GM23338 (cell line): ENCODE results near the gene DCD. TPM values are rescaled to one million over a fixed set of nuclear protein-coding genes. Genes with fewer than 3 reads are reported as not detected.

ENCODE experiments used
- ATAC-seq: fragments of 200-7000 bp; cut with Tn5 transposase; 3 replicates; pipeline ENCODE4 v1.9.1; 2020
- DNase-seq: peaks from one replicate; pipeline ENCODE4 v3.0.0-alpha.2; 2015; ENCODE audit warnings: low spot score
- H2AFZ ChIP-seq: fragments of 200-600 bp; sonication (generic); 2 replicates; pipeline ENCODE4 v1.8.0; 2016; ENCODE audit warnings: antibody characterized with exemption, mild to moderate bottlenecking, moderate library complexity
- H3F3A ChIP-seq: fragments of 200-600 bp; sonication (generic); replicated peaks from 2 replicates; pipeline ENCODE4 v1.8.0; 2017; ENCODE audit warnings: antibody characterized with exemption, mixed run types, low read depth
- H3K27ac ChIP-seq: fragments of 200-600 bp; sonication (generic); 2 replicates; pipeline ENCODE4 v1.6.1; 2016; ENCODE audit warnings: low read depth
- H3K27me3 ChIP-seq: fragments of 200-600 bp; sonication (generic); 2 replicates; pipeline ENCODE4 v1.8.0; 2016; ENCODE audit warnings: mild to moderate bottlenecking, mixed run types, moderate library complexity; ENCODE audit not compliant: insufficient read depth
- H3K36me3 ChIP-seq: fragments of 200-600 bp; sonication (generic); 2 replicates; pipeline ENCODE4 v1.8.0; 2016; ENCODE audit warnings: mild to moderate bottlenecking; ENCODE audit not compliant: insufficient read depth
- H3K4me1 ChIP-seq: fragments of 200-600 bp; sonication (generic); 2 replicates; pipeline ENCODE4 v1.8.0; 2016; ENCODE audit warnings: mild to moderate bottlenecking, moderate library complexity; ENCODE audit not compliant: insufficient read depth
- H3K4me2 ChIP-seq: fragments of 200-600 bp; sonication (generic); 2 replicates; pipeline ENCODE4 v1.7.1; 2017; ENCODE audit warnings: mixed run types
- H3K4me3 ChIP-seq: fragments of 200-600 bp; sonication (generic); 2 replicates; pipeline ENCODE4 v1.6.1; 2016; ENCODE audit warnings: mixed run types
- H3K79me2 ChIP-seq: fragments of 200-600 bp; sonication (generic); replicated peaks from 2 replicates; pipeline ENCODE4 v1.8.0; 2017; ENCODE audit warnings: mild to moderate bottlenecking; ENCODE audit not compliant: insufficient read depth
- H3K9me2 ChIP-seq: fragments of 200-600 bp; sonication (generic); 2 replicates; pipeline ENCODE4 v1.8.0; 2017; ENCODE audit not compliant: insufficient read depth
- H4K20me1 ChIP-seq: fragments of 200-600 bp; sonication (generic); replicated peaks from 2 replicates; pipeline ENCODE4 v1.8.0; 2017; ENCODE audit warnings: mild to moderate bottlenecking; ENCODE audit not compliant: insufficient read depth
- H3K27ac Mint-ChIP-seq: 2 replicates; pipeline ENCODE4 v1.8.0; 2020; ENCODE audit warnings: inconsistent platforms, mild to moderate bottlenecking, moderate library complexity, mixed read lengths
- H3K27me3 Mint-ChIP-seq: 3 replicates; pipeline ENCODE4 v1.8.0; 2022; ENCODE audit warnings: low read depth, mild to moderate bottlenecking, moderate library complexity, mixed read lengths, inconsistent platforms; ENCODE audit not compliant: insufficient read depth, poor library complexity
- H3K36me3 Mint-ChIP-seq: 3 replicates; pipeline ENCODE4 v1.8.0; 2021; ENCODE audit warnings: low read depth, mild to moderate bottlenecking, inconsistent platforms, moderate library complexity, mixed read lengths
- H3K4me1 Mint-ChIP-seq: 3 replicates; pipeline ENCODE4 v1.8.0; 2020; ENCODE audit warnings: mild to moderate bottlenecking, inconsistent platforms, mixed read lengths
- H3K4me3 Mint-ChIP-seq: 3 replicates; pipeline ENCODE4 v1.8.0; 2021; ENCODE audit warnings: moderate library complexity, mild to moderate bottlenecking, inconsistent platforms, mixed read lengths
- H3K9me3 Mint-ChIP-seq: 3 replicates; pipeline ENCODE4 v1.8.0; 2020; ENCODE audit warnings: moderate library complexity, mild to moderate bottlenecking, inconsistent platforms, mixed read lengths
- EZH2 ChIP-seq: fragments of 200-600 bp; sonication (generic); IDR thresholded peaks from one replicate; pipeline ENCODE4 v1.8.0; 2017; ENCODE audit warnings: antibody characterized with exemption, mild to moderate bottlenecking, low read depth; ENCODE audit not compliant: unreplicated experiment
- STAT1 ChIP-seq: IDR thresholded peaks from one replicate; pipeline ENCODE4 v1.6.1; 2016; ENCODE audit warnings: antibody characterized with exemption; ENCODE audit not compliant: unreplicated experiment
- polyA plus RNA-seq: library from polyadenylated mRNA; unstranded; fragments of >200 nt; fragmentation: Nextera tagmentation; extraction: Ambion mirVana; gene quantifications from 2 replicates; pipeline ENCODE4 v1.2.1, GENCODE V29; 2016
- total RNA-seq: library from RNA; depleted of rRNA; stranded (reverse); fragments of >200 nt; shearing (Covaris generic); gene quantifications from 2 replicates; pipeline ENCODE4 v1.2.3, GENCODE V29; 2014
- TF ChIP-seq, protein P1 (sequence below), 2 experiments: fragments of 200-600 bp in 1 of 2; sonication (generic) in 1 of 2; conservative IDR thresholded peaks; 2 replicates each; pipeline versions ENCODE4 v1.5.1 to v1.6.1; 2016 to 2017; ENCODE audit warnings: antibody characterized with exemption in 2 of 2, low read depth in 2 of 2, mild to moderate bottlenecking in 2 of 2, moderate library complexity in 1 of 2
- TF ChIP-seq, protein P2 (sequence below): IDR thresholded peaks from one replicate; pipeline ENCODE4 v1.6.1; 2018; ENCODE audit warnings: antibody characterized with exemption; ENCODE audit not compliant: unreplicated experiment
- TF ChIP-seq, protein P3 (sequence below): fragments of 250-450 bp; sonication (Bioruptor Pico); IDR thresholded peaks from 2 replicates; pipeline ENCODE4 v1.5.0; 2020; ENCODE audit warnings: mild to moderate bottlenecking, moderate library complexity

DCD gene
- total and polyA plus RNA-seq, 2 experiments from 2014 or later, result not detected

DNA sequence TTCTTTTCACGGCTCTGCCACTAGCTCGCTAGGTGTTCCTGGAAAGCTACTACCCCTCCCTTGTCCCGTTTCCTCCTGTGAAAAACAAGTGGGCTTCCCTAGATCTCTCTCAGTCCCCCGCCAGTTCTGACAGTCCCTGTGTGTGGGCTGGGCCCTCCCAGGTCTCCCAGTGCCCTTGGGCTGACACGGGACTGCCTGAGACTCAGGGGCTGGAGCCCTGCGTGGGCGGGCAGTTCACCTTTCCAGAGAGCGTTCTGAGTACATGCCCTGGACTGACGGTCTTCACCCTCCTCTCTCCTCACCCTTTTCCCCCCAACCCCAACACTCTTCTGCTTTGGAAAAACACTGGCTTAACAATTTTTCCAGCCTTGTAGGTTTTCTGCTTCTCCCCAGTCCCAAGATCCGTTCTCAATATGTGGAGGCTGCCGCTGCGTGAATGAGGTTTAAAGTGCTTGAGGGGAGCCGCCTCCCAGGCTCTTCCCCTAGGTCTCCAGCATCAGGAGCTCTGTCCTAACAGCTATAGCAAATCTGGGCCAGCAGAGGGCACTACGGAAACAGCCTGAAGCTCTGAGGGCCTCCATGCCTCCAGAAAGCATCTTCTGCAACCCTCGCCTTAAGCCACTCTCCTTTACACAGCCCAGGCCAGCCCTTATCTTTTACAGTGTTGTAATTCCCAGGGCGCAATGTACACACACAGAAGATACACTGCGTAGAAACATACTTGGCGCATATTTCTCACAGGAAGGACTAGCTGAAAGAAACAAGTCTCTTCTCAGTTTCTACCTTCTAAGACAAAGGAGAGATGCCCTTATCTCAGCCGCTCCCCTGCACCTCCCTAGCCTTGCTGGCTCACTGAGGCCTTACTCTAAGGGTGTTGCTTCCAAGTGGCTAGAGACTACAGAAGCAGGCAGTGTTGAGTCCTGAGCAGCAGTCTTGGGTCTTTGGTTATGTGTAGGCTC is 10.4 kb upstream of the DCD start:
- Mint-ChIP-seq H3K4me3 (peak overlapping the region; percentile 30; the same call in 2 of the 3 replicates), H3K9me3 (no peaks in the 10 kb centered on the region; the same call in 2 of the 3 replicates), H3K27ac (no peak overlapping the region; the same call in 1 of the 2 replicates), H3K27me3 (peaks cover 5% of the 10 kb centered on the region), H3K4me1 (peaks cover 10% of the 10 kb centered on the region; the same call in 2 of the 3 replicates), H3K36me3 (no peaks in the 10 kb centered on the region)
- TF ChIP-seq EZH2 (no peak), STAT1 (no peak)
- TF ChIP-seq, protein P1, sequence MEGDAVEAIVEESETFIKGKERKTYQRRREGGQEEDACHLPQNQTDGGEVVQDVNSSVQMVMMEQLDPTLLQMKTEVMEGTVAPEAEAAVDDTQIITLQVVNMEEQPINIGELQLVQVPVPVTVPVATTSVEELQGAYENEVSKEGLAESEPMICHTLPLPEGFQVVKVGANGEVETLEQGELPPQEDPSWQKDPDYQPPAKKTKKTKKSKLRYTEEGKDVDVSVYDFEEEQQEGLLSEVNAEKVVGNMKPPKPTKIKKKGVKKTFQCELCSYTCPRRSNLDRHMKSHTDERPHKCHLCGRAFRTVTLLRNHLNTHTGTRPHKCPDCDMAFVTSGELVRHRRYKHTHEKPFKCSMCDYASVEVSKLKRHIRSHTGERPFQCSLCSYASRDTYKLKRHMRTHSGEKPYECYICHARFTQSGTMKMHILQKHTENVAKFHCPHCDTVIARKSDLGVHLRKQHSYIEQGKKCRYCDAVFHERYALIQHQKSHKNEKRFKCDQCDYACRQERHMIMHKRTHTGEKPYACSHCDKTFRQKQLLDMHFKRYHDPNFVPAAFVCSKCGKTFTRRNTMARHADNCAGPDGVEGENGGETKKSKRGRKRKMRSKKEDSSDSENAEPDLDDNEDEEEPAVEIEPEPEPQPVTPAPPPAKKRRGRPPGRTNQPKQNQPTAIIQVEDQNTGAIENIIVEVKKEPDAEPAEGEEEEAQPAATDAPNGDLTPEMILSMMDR (conservative IDR thresholded peaks at IDR 0.05; ENCODE audit: low read depth in 2 of 2), result peak; percentile 82 to 88
- TF ChIP-seq, protein P2, sequence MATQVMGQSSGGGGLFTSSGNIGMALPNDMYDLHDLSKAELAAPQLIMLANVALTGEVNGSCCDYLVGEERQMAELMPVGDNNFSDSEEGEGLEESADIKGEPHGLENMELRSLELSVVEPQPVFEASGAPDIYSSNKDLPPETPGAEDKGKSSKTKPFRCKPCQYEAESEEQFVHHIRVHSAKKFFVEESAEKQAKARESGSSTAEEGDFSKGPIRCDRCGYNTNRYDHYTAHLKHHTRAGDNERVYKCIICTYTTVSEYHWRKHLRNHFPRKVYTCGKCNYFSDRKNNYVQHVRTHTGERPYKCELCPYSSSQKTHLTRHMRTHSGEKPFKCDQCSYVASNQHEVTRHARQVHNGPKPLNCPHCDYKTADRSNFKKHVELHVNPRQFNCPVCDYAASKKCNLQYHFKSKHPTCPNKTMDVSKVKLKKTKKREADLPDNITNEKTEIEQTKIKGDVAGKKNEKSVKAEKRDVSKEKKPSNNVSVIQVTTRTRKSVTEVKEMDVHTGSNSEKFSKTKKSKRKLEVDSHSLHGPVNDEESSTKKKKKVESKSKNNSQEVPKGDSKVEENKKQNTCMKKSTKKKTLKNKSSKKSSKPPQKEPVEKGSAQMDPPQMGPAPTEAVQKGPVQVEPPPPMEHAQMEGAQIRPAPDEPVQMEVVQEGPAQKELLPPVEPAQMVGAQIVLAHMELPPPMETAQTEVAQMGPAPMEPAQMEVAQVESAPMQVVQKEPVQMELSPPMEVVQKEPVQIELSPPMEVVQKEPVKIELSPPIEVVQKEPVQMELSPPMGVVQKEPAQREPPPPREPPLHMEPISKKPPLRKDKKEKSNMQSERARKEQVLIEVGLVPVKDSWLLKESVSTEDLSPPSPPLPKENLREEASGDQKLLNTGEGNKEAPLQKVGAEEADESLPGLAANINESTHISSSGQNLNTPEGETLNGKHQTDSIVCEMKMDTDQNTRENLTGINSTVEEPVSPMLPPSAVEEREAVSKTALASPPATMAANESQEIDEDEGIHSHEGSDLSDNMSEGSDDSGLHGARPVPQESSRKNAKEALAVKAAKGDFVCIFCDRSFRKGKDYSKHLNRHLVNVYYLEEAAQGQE, result no peak
- TF ChIP-seq, protein P3, sequence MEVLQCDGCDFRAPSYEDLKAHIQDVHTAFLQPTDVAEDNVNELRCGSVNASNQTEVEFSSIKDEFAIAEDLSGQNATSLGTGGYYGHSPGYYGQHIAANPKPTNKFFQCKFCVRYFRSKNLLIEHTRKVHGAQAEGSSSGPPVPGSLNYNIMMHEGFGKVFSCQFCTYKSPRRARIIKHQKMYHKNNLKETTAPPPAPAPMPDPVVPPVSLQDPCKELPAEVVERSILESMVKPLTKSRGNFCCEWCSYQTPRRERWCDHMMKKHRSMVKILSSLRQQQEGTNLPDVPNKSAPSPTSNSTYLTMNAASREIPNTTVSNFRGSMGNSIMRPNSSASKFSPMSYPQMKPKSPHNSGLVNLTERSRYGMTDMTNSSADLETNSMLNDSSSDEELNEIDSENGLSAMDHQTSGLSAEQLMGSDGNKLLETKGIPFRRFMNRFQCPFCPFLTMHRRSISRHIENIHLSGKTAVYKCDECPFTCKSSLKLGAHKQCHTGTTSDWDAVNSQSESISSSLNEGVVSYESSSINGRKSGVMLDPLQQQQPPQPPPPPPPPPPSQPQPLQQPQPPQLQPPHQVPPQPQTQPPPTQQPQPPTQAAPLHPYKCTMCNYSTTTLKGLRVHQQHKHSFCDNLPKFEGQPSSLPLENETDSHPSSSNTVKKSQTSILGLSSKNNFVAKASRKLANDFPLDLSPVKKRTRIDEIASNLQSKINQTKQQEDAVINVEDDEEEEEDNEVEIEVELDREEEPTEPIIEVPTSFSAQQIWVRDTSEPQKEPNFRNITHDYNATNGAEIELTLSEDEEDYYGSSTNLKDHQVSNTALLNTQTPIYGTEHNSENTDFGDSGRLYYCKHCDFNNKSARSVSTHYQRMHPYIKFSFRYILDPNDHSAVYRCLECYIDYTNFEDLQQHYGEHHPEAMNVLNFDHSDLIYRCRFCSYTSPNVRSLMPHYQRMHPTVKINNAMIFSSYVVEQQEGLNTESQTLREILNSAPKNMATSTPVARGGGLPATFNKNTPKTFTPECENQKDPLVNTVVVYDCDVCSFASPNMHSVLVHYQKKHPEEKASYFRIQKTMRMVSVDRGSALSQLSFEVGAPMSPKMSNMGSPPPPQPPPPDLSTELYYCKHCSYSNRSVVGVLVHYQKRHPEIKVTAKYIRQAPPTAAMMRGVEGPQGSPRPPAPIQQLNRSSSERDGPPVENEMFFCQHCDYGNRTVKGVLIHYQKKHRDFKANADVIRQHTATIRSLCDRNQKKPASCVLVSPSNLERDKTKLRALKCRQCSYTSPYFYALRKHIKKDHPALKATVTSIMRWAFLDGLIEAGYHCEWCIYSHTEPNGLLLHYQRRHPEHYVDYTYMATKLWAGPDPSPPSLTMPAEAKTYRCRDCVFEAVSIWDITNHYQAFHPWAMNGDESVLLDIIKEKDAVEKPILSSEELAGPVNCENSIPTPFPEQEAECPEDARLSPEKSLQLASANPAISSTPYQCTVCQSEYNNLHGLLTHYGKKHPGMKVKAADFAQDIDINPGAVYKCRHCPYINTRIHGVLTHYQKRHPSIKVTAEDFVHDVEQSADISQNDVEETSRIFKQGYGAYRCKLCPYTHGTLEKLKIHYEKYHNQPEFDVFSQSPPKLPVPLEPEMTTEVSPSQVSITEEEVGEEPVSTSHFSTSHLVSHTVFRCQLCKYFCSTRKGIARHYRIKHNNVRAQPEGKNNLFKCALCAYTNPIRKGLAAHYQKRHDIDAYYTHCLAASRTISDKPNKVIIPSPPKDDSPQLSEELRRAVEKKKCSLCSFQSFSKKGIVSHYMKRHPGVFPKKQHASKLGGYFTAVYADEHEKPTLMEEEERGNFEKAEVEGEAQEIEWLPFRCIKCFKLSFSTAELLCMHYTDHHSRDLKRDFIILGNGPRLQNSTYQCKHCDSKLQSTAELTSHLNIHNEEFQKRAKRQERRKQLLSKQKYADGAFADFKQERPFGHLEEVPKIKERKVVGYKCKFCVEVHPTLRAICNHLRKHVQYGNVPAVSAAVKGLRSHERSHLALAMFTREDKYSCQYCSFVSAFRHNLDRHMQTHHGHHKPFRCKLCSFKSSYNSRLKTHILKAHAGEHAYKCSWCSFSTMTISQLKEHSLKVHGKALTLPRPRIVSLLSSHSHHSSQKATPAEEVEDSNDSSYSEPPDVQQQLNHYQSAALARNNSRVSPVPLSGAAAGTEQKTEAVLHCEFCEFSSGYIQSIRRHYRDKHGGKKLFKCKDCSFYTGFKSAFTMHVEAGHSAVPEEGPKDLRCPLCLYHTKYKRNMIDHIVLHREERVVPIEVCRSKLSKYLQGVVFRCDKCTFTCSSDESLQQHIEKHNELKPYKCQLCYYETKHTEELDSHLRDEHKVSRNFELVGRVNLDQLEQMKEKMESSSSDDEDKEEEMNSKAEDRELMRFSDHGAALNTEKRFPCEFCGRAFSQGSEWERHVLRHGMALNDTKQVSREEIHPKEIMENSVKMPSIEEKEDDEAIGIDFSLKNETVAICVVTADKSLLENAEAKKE (CRISPR knock-in tag), result peak; percentile 64; the same call in 1 of the 2 replicates
- ATAC-seq (peak; percentile 96), DNase-seq (peak; percentile 89)
- Histone ChIP-seq H4K20me1 (no peaks in the 10 kb centered on the region), H3K9me2 (0 out of 2 replicates have a peak, but pooled peaks cover 5% of the 10 kb centered on the region), H3K4me1 (no peaks in the 10 kb centered on the region), H3K27me3 (no peaks in the 10 kb centered on the region), H3K27ac (no peak overlapping the region), H3K4me3 (peak overlapping the region; percentile 41), H3F3A (no peaks in the 10 kb centered on the region), H3K36me3 (no peaks in the 10 kb centered on the region), H3K79me2 (no peaks in the 10 kb centered on the region), H2AFZ (peak overlapping the region; percentile 96), H3K4me2 (peak overlapping the region; percentile 63)
